22Rv1 (cell line): Measurements from ENCODE around the gene DCLRE1C.
"Not testable (repeated sequence)": the region's sequence is repeated elsewhere in the genome, so short reads cannot be mapped to it uniquely, and the experiment has no call there.

Experiments used
- H3K27ac ChIP-seq: fragments of 450-650 bp; 2 replicates; pipeline ENCODE4 v1.5.1; 2017
- ZFX ChIP-seq: fragments of 450-650 bp; IDR thresholded peaks from 2 replicates; pipeline ENCODE4 v1.6.1; 2017; ENCODE audit warnings: antibody characterized with exemption, borderline replicate concordance
- TF ChIP-seq, protein P1 (sequence below): fragments of 450-650 bp; IDR thresholded peaks from 2 replicates; pipeline ENCODE4 v1.5.1; 2017; ENCODE audit warnings: mild to moderate bottlenecking

DCLRE1C gene

DNA sequence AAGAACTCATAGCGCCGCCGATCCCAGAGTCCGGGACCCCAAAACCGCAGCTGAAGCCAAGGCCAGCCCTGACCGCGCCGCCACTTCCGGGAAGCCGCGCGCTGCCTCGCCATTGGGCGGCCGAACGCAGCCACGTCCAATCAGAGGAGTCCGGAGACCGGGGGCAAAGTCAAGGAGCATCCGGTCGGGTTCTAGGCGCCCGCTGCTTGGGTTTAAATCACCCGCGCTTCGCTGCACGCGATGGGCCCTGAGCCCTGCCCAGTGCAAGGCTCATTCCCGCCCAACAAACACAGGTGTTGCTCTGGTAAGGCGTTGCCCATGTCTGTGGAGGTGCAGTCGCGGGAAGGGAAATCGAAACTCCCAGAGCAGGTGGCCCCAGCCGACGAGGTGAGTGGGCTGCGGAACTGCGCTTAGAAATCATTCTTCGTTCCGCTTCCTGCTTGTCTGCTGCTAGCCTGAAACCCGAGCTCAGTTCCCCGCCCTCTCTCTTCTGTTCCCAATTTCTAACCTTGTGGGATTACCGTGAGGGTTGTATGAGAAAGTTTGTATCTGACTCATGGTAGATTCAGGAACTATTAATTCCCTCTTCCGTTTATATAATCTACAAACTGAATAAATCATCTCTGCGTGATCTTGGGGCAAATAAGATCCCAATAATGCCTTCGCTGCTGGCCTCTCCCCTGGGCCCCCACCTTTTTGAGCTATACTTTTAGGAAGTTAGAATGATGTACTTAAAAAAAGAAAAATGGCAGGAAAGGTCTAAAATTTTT is at the start of gene DCLRE1C:
Gene DCLRE1C, minus strand, starts transcription at position 96 of the 770 bp plus-strand sequence. Its CDS starts 86 bp downstream, at position 10.
- TF ChIP-seq, protein P1, sequence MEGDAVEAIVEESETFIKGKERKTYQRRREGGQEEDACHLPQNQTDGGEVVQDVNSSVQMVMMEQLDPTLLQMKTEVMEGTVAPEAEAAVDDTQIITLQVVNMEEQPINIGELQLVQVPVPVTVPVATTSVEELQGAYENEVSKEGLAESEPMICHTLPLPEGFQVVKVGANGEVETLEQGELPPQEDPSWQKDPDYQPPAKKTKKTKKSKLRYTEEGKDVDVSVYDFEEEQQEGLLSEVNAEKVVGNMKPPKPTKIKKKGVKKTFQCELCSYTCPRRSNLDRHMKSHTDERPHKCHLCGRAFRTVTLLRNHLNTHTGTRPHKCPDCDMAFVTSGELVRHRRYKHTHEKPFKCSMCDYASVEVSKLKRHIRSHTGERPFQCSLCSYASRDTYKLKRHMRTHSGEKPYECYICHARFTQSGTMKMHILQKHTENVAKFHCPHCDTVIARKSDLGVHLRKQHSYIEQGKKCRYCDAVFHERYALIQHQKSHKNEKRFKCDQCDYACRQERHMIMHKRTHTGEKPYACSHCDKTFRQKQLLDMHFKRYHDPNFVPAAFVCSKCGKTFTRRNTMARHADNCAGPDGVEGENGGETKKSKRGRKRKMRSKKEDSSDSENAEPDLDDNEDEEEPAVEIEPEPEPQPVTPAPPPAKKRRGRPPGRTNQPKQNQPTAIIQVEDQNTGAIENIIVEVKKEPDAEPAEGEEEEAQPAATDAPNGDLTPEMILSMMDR: no peak
- TF ChIP-seq ZFX: no peak
- peak within 1 kb of the TSS; percentile 93 for H3K27ac ChIP-seq

DNA sequence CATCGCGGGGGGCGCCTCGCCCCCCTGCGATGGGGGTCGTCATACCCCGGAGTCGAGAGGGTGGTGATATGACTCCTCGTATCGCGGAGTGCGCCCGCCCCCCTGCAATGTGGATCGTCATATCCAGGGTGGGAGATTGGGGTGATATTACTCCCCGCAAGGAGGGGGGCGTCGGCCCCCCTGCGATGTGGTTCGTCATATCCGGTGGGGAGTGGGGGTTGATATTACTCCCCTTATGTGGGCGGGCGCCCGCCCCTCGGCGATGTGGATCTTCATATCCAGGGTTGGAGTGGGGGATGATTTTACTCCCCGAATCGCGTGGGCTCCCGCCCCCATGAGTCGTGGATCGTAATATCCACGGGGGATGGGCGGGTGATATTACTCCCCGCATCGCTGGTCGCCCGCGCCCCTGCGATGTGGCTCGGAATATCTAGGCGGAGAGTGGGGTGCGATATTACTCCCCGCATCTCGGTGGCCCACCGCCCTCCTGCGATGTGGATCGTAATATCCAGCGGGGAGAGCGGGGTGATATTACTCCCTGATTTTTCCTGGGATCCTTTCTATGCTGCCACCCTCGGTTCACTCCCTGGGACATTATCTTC is 42.2 kb upstream of the DCLRE1C start:
- TF ChIP-seq, protein P1: no peak
- TF ChIP-seq ZFX: no peak
- no peak overlapping the region for H3K27ac ChIP-seq

DNA sequence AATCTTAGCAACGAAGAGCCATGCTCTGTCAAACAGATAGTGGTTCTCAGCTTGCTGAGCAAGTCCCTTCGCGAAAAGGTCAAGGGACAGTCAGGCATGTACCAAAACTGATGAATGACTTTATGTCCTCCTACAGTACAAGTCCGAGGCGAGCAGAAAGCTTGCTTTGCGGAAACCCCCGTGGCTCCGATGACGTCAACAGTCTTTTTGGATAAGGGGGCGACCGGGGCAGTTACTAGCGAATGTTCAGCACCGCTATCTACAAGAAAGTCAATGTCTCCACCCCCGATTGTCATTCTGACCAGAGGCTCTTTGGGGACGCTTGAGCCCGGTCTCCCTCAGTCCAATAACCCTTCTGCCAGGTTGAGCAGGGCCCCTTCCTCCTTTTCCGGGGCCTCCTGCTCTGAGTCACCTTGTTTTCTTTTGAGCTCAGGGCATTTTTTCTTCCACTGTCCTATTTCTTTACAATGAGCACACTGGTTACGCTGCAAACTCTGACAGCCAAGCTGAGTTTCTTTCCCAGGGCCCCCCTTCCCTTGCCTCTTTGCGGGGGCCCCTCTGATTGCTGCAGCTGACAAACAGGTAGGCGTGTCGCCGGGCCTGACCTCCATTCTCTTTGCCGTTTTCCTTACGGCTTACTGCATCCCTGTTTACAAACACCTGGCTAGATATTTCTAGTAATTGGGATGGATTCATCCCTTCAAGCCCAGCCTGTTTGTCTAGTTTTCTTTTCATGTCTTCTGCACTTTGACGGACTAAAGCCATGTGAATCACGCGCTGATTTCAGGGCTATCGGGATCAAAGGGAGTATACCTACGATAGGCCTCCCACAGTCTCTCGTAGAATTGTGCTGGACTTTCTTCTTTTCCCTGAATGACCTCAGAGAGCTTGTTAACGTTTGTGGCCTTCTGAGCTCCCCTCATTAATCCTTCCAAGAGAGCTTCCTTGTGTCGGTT is 39.9 kb upstream of the DCLRE1C start:
- not testable (repeated sequence) for H3K27ac ChIP-seq

DNA sequence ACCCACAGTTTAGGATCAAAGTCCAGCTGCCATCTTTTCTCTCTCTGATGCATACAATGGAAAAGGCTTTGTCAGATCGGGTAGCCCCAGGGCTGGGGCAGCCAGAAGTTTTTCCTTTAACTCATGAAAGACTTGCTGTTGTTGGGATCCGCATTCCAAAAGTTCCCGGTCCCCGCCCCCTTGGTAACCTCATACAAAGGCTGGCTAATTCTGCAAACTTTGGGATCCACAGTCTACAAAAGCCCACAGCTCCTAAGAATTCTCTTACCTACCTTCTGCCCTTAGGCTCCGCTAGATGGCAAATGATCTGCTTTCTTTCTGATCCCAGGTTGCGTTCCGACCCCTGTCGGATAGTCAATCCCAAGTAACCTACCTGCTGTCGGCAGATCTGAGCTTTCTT is 38.4 kb upstream of the DCLRE1C start:
- not testable (repeated sequence) for H3K27ac ChIP-seq

DNA sequence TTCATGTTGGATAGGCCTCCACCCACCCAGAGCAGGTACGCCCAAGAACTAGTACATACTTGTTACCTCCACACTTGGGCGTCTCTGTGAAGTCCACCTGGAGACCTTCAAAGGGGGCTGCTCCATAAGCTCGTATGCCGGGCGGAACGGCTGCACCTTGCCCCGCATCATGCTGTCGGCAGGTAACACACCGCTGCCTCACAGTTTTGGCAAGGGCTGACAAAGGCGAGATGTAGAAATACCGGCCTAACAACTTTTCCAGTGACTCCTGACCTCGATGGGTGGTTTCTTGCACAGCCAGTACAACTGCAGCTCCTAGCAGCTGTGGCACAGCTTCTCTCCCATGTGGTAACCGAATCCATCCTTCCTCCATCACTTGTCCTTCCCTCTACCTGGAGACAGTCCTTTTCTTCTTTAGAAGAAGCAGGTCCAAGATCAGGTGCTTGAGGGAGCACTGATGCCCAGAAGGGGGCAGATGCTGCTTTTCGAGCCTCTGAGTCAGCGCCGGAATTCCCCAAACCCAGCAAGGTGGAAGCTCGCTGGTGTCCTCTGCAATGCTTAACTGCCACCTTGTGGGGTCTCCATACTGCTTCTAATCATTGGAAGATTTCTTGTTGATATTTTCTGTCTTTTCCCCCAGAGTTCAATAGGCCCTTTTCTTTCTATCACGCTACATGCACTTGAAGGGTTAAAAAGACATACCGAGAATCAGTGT is 37.3 kb upstream of the DCLRE1C start:
- H3K27ac ChIP-seq: not testable (repeated sequence)

DNA sequence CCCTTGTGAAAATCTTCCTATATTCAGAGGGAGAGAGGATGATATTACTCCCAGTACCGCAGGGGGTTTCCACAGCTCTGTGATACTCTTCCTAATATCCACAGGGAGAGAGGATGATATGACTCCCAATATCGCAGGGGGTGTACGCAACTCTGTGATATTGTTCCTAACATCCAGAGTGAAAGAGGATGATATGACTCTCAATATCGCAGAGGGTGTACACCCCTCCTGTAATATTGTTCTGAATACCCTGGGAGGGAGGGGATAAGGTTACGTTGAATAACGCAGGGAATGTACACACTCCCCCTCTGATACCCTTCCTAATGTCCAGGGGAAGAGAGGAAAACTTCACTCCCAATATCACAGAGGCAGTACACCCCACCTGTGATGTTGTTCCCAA is 35.7 kb upstream of the DCLRE1C start:
- not testable (repeated sequence) for H3K27ac ChIP-seq

More for the DNA sequence above, 37.3 kb upstream of the DCLRE1C start:
- TF ChIP-seq, protein P1: peak; percentile 20

DNA sequence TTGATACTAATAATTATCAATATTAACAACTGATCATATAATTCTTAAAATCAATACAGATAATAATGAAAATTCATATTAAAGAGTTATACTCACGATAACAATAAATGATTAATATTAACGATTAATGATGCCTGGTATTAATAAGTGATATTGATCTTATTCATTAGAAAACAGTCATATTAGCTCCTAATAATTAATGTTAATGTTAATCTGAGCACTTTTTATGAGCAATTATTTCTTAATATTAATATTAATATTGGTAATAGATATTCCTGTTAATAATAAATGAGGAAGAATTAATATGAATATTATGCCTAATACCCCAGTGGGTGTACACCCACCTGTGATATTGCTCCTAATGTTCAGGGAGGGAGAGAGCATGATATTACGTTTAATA is 28.8 kb upstream of the DCLRE1C start:
- TF ChIP-seq, protein P1: no peak
- no peak for TF ChIP-seq ZFX
- no peak overlapping the region for H3K27ac ChIP-seq

DNA sequence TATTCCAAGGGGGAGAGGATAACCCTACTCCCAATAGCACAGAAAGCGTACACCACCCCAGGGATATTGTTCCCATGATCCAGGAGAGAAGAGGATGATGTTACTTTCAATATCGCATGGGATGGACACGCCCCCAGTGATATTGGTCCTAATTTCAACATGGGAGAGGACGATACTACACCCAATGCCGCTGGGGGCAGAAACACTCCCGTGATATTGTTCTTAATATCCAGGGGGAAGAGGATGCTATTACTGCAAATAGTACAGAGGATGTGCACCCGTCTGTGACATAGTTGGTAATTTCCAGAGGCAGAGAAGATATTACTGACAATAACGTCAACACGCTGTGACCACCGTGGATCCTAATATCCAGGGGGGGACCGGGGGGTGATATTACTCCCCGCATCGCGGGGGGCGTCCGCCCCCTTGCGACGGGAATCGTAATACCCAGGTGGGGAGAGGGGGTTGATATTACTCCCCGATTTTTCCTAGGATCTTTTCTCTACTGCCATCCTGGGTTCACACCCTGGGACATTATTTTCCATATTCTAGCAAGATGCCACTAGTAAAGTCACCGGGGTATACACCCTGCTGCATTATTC is 21.9 kb upstream of the DCLRE1C start:
- no peak overlapping the region for H3K27ac ChIP-seq
- TF ChIP-seq ZFX: no peak
- TF ChIP-seq, protein P1: peak; percentile 45

DNA sequence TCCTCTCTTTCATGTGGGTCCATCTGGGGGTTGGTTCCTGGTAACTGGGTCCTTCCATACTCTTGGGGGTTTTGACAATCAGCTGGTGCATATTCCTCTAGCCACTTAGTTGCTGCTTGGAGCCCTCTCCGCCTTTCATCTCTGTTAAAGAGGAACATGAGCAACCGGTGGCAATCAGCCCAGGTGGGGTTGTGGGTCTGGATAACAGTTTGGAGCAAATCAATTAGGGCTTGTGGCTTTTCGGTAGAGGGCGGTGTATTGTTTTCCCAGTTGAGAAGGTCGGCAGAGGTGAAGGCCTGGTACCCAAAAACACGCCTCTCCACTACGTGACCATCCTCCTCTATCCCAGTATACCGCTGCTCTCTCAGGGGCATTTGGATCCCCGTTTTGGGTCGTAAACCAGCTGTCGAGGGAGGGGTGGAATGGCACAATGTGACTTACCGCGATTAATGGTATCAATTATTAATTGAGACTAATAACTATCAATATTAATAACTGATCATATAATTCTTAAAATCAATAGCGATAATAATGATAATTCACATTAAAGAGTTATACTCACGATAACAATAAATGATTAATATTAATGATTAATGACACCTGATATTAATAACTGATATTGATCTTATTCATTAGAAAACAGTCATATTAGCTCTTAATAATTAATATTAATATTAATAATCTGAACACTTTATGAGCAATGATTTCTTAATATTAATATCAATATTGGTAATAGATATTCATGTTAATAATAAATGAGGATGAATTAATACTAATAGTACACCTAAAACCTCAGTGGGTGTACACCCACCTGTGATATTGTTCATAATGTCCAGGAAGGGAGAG is 20.5 kb upstream of the DCLRE1C start:
- H3K27ac ChIP-seq: not testable (repeated sequence)
